HFF-Myc (cell line): ENCODE results near the gene PROM1.

Source experiments
- DNase-seq: peaks from one replicate; pipeline ENCODE4 v3.0.0-alpha.2; 2011; ENCODE audit warnings: low read depth; ENCODE audit errors: extremely low read depth
- H3K4me3 ChIP-seq: replicated peaks from 2 replicates; pipeline ENCODE4 v1.5.1; 2011; ENCODE audit warnings: low read depth, mild to moderate bottlenecking, control low read depth, low read length
- CTCF ChIP-seq: IDR thresholded peaks from 2 replicates; pipeline ENCODE4 v1.5.1; 2012; ENCODE audit warnings: mild to moderate bottlenecking, low read depth, low read length, control low read depth; ENCODE audit errors: missing control alignments

The PROM1 gene

GRCh38 chr4:15990570-15991285 is 93.1 kb downstream of the PROM1 start:
- no peak for DNase-seq

DNA sequence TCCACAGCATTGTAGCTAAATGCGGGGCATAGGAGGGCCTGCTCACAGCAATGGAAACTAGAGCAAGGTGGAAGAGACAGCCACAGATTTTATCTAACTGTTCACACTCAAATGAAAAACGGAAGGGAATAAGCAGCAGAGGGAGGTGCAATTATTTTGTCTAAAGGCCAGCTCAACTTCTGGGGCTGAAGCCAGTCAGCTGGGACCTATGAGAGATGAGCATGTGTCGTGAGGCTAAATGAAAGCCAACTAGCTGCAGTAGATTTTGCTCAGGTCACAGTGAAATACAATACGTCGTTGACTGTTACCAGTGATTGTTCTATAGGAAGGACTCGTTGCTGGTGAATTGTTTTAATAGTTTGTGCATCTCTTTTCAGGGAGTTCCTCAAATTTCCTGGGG is 94.4 kb downstream of the PROM1 start:
- no peak for DNase-seq
- TF ChIP-seq CTCF = no peak
- no peak overlapping the region for H3K4me3 ChIP-seq

More at GRCh38 chr4:15990570-15991285, 93.1 kb downstream of the PROM1 start:
- TF ChIP-seq CTCF = no peak
- no peak overlapping the region for H3K4me3 ChIP-seq

- no peak for DNase-seq
- H3K4me3 ChIP-seq = no peak overlapping the region
- no peak for TF ChIP-seq CTCF
Observed at GRCh38 chr4:15988222-15988621, 95.6 kb downstream of the PROM1 start.

DNA sequence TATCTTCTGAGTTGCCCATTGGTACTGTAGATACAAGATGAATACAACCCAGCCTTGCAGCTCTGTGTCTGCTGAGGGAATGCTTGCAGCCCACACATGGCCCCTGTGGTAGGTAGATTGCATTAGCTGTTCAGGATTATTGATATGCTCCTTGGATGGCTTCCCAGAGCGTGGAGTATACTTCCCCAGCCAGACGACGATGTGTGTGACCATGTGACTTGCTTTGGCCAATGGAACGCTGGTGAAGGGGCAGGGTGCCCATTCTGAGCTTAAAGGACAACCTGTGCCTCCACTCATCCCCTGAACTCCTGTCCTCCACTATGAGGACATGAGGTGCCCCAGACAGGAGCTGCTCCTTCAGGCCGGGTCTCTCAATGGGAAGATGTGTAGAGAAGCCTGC is 96.9 kb downstream of the PROM1 start:
- TF ChIP-seq CTCF = no peak
- no peak overlapping the region for H3K4me3 ChIP-seq
- no peak for DNase-seq

- no peak overlapping the region for H3K4me3 ChIP-seq
- no peak for TF ChIP-seq CTCF
- no peak for DNase-seq
Observed at GRCh38 chr4:15983610-15984009, 100.2 kb downstream of the PROM1 start.

DNA sequence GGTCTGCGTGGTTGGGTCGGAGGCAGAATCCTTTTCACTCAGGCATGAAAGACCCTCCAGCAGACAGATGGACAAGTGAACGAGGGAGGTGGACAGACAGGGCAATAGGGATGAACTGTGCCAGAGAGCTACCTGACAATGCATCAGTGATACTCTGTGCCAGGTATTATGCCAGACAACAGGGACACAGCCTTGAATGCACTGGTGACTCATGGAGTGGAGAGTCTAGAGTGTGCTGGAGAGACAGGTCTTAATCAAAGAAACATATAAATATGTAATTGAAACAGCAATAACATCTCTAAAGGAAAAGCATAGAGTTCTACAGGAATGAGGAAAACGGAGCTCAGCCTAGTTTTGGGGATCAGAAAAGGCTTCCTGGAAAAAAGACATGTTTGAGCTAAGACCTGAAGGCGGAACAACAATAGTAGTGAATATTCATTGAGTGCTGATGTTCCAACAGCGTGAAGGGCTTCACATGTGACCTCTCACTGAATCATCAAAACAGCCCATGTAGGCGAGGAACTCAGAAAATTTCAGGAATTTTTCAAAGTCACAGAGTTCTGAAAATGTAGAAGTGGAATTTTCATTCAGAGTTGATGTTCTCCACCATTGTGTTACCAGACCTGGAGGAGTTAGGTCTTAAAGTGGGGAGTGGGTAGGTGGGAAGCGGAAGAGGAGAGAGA is 100.8 kb downstream of the PROM1 start:
- TF ChIP-seq CTCF = no peak
- H3K4me3 ChIP-seq = no peak overlapping the region
- DNase-seq = no peak
